B cell (primary cell): ENCODE measurements around the gene CNR2.

Experiments
- EZH2 ChIP-seq: IDR thresholded peaks from 2 replicates; pipeline ENCODE4 v1.6.1; 2012; ENCODE audit warnings: borderline replicate concordance, low read depth, mild to moderate bottlenecking, moderate library complexity, low read length; ENCODE audit not compliant: insufficient read depth, poor library complexity, severe bottlenecking
- TF ChIP-seq, protein P1 (sequence below): fragments of 200-600 bp; IDR thresholded peaks from one replicate; pipeline ENCODE4 v1.8.0; 2022; ENCODE audit warnings: antibody characterized with exemption, mild to moderate bottlenecking

DNA sequence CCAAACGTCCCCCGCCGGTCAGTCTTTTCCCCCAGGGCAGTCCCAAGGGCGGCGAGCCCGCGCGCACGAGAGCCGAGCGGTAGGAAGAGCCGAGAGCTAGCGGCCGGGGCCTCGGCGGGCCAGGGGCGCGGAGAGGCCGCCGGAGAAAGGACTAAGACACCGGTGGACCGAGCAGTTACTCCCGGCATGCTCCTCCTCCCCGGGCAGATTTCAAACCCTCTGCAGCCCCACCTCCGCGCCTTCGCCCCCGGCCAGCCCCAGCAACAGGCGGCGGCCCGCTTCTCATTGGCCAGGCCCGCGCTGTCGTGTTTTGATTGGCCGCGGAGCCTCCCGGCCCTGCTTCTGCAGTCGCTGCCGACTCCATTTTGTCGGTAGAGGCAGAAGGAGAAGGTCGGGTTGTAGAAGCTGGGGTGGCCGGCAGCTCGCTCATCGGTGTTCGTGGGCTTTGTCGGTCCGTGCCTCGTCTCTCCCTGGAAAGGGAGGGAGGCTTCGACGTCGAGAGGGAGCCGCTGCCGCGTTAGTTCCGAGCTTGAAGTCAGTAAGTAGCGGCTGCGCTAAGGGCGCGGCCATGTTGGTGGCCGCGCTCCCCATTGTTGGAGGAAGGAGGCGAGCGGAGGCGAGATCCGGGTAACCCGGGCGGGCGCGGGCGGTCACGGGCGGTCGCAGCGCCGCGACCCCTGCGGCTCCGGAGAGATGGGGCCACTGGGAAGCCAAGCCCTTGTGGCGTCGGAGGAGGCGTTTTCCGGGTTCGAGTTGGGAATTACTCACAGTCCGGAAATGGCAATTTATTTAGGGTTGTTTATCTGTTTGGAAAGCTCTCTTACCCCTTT is 46.5 kb upstream of the CNR2 start, which contains the start of gene PNRC2:
- TF ChIP-seq, protein P1, sequence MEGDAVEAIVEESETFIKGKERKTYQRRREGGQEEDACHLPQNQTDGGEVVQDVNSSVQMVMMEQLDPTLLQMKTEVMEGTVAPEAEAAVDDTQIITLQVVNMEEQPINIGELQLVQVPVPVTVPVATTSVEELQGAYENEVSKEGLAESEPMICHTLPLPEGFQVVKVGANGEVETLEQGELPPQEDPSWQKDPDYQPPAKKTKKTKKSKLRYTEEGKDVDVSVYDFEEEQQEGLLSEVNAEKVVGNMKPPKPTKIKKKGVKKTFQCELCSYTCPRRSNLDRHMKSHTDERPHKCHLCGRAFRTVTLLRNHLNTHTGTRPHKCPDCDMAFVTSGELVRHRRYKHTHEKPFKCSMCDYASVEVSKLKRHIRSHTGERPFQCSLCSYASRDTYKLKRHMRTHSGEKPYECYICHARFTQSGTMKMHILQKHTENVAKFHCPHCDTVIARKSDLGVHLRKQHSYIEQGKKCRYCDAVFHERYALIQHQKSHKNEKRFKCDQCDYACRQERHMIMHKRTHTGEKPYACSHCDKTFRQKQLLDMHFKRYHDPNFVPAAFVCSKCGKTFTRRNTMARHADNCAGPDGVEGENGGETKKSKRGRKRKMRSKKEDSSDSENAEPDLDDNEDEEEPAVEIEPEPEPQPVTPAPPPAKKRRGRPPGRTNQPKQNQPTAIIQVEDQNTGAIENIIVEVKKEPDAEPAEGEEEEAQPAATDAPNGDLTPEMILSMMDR, result no peak
- no peak for TF ChIP-seq EZH2
